HEK293 (cell line): ENCODE data around the gene SYPL2.

Experiments used
- KLF1 ChIP-seq: fragments of 450-650 bp; formaldehyde crosslinking; IDR thresholded peaks from 2 replicates; pipeline ENCODE4 v1.5.1; 2016; ENCODE audit warnings: missing biosample characterization, missing genetic modification characterization
- OVOL3 ChIP-seq: fragments of 450-650 bp; formaldehyde crosslinking; IDR thresholded peaks from 2 replicates; pipeline ENCODE4 v1.5.1; 2016; ENCODE audit warnings: missing biosample characterization, missing genetic modification characterization
- RBAK ChIP-seq: fragments of 450-650 bp; formaldehyde crosslinking; IDR thresholded peaks from 2 replicates; pipeline ENCODE4 v1.5.1; 2016; ENCODE audit warnings: missing biosample characterization, missing genetic modification characterization
- TRIM28 ChIP-seq: IDR thresholded peaks from 2 replicates; pipeline ENCODE4 v1.6.1; 2011; ENCODE audit warnings: low read length, control low read depth, borderline replicate concordance
- YY1 ChIP-seq: fragments of 450-650 bp; formaldehyde crosslinking; IDR thresholded peaks from 2 replicates; pipeline ENCODE4 v1.5.1; 2018; ENCODE audit warnings: missing biosample characterization, missing genetic modification characterization
- ZFHX2 ChIP-seq: fragments of 450-650 bp; formaldehyde crosslinking; conservative IDR thresholded peaks from 2 replicates; pipeline ENCODE4 v1.5.1; 2016; ENCODE audit warnings: missing biosample characterization, missing genetic modification characterization
- ZNF138 ChIP-seq: fragments of 450-650 bp; formaldehyde crosslinking; IDR thresholded peaks from 2 replicates; pipeline ENCODE4 v1.5.1; 2016; ENCODE audit warnings: missing biosample characterization, missing genetic modification characterization, borderline replicate concordance
- ZNF626 ChIP-seq: fragments of 450-650 bp; sonication (Bioruptor Pico); formaldehyde crosslinking; IDR thresholded peaks from 2 replicates; pipeline ENCODE4 v1.5.1; 2018; ENCODE audit warnings: missing biosample characterization, missing genetic modification characterization, inconsistent platforms
- ZNF747 ChIP-seq: fragments of 450-650 bp; formaldehyde crosslinking; IDR thresholded peaks from 2 replicates; pipeline ENCODE4 v1.5.1; 2016; ENCODE audit warnings: missing biosample characterization, missing genetic modification characterization
- ZNF785 ChIP-seq: fragments of 450-650 bp; formaldehyde crosslinking; IDR thresholded peaks from 2 replicates; pipeline ENCODE4 v1.5.1; 2016; ENCODE audit warnings: missing biosample characterization, missing genetic modification characterization
- ZNF792 ChIP-seq: fragments of 450-650 bp; formaldehyde crosslinking; IDR thresholded peaks from 2 replicates; pipeline ENCODE4 v1.5.1; 2016; ENCODE audit warnings: missing biosample characterization, missing genetic modification characterization
- TF ChIP-seq, protein P1 (sequence below): fragments of 450-650 bp; formaldehyde crosslinking; IDR thresholded peaks from 2 replicates; pipeline ENCODE4 v1.5.1; 2016; ENCODE audit warnings: missing biosample characterization, missing genetic modification characterization
- TF ChIP-seq, protein P2 (sequence below): fragments of 450-650 bp; formaldehyde crosslinking; IDR thresholded peaks from 2 replicates; pipeline ENCODE4 v1.5.1; 2016; ENCODE audit warnings: missing biosample characterization, missing genetic modification characterization
- TF ChIP-seq, protein P3 (sequence below): fragments of 450-650 bp; formaldehyde crosslinking; IDR thresholded peaks from 2 replicates; pipeline ENCODE4 v1.5.1; 2016; ENCODE audit warnings: missing biosample characterization, missing genetic modification characterization, low read depth

DNA sequence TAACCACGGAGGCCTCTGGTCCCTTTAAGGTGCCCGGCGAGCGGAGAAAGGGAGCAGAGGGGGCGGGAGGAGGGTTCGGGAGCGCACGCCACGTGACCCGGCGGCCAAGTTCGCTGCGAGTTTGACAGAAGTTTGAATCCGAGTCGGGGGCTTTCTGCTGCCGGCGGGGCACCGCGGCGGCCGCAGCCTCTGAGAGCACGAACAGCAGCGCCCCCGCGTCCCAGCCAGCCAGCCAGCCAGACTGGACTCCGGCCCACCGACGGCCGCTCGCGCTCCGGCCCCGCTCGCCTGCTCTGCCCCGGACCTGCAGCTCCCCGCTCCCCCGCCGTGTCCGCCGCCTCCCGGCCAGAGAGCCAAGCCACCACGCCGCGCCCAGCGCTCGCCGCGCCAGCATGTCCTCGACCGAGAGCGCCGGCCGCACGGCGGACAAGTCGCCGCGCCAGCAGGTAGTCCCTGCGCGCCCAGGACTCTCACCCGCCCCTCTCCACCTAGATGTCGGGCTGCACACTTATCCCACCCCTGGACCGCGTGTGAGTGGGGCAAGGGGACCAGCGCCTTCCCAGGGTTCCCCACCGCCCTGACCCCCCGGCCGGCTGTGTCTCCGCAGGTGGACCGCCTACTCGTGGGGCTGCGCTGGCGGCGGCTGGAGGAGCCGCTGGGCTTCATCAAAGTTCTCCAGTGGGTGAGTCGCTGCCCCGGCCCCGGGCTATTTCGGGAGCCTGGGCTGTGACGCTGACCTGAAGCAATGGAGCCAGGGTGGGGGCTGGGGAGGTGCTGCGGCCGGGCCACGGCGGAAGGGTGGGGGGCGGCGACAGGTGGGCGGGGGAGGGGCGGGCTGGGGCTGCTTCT is at the start of gene SYPL2:
- TF ChIP-seq ZFHX2 (tag by site-specific recombination) (peak; percentile 70), TRIM28 (no peak), OVOL3 (tag by site-specific recombination) (no peak), RBAK (tag by site-specific recombination) (no peak), ZNF785 (tag by site-specific recombination) (no peak), YY1 (tag by site-specific recombination) (no peak), KLF1 (tag by site-specific recombination) (no peak), ZNF138 (tag by site-specific recombination) (no peak), ZNF747 (no peak), ZNF626 (tag by site-specific recombination) (no peak), ZNF792 (no peak)
- TF ChIP-seq, protein P1, sequence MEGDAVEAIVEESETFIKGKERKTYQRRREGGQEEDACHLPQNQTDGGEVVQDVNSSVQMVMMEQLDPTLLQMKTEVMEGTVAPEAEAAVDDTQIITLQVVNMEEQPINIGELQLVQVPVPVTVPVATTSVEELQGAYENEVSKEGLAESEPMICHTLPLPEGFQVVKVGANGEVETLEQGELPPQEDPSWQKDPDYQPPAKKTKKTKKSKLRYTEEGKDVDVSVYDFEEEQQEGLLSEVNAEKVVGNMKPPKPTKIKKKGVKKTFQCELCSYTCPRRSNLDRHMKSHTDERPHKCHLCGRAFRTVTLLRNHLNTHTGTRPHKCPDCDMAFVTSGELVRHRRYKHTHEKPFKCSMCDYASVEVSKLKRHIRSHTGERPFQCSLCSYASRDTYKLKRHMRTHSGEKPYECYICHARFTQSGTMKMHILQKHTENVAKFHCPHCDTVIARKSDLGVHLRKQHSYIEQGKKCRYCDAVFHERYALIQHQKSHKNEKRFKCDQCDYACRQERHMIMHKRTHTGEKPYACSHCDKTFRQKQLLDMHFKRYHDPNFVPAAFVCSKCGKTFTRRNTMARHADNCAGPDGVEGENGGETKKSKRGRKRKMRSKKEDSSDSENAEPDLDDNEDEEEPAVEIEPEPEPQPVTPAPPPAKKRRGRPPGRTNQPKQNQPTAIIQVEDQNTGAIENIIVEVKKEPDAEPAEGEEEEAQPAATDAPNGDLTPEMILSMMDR = no peak; the same call in 1 of the 2 replicates
- TF ChIP-seq, protein P2, sequence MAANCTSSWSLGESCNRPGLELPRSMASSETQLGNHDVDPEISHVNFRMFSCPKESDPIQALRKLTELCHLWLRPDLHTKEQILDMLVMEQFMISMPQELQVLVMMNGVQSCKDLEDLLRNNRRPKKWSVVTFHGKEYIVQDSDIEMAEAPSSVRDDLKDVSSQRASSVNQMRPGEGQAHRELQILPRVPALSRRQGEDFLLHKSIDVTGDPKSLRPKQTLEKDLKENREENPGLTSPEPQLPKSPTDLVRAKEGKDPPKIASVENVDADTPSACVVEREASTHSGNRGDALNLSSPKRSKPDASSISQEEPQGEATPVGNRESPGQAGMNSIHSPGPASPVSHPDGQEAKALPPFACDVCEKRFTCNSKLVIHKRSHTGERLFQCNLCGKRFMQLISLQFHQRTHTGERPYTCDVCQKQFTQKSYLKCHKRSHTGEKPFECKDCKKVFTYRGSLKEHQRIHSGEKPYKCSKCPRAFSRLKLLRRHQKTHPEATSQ (tag by site-specific recombination) = 0 out of 2 replicates have a peak, but pooled peaks have one; percentile 20
- TF ChIP-seq, protein P3, sequence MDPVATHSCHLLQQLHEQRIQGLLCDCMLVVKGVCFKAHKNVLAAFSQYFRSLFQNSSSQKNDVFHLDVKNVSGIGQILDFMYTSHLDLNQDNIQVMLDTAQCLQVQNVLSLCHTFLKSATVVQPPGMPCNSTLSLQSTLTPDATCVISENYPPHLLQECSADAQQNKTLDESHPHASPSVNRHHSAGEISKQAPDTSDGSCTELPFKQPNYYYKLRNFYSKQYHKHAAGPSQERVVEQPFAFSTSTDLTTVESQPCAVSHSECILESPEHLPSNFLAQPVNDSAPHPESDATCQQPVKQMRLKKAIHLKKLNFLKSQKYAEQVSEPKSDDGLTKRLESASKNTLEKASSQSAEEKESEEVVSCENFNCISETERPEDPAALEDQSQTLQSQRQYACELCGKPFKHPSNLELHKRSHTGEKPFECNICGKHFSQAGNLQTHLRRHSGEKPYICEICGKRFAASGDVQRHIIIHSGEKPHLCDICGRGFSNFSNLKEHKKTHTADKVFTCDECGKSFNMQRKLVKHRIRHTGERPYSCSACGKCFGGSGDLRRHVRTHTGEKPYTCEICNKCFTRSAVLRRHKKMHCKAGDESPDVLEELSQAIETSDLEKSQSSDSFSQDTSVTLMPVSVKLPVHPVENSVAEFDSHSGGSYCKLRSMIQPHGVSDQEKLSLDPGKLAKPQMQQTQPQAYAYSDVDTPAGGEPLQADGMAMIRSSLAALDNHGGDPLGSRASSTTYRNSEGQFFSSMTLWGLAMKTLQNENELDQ = no peak
